Activated T-helper 17 cell treated with anti-CD3 and anti-CD28 coated beads, Interleukin-2, amount 50 U/mL, for 72 hours (primary cell): ENCODE data around the gene DGKG. TPM values are rescaled to one million over a fixed set of nuclear protein-coding genes. Genes with fewer than 3 reads are reported as not detected.

ENCODE experiments used
- ATAC-seq: fragments of 150-1000 bp; cut with Tn5 transposase; replicated peaks from 2 replicates; pipeline ENCODE4 v1.10.0; 2021; ENCODE audit warnings: mild to moderate bottlenecking, moderate library complexity
- H3K27ac Mint-ChIP-seq: one replicate; pipeline ENCODE4 v1.8.0; 2022; ENCODE audit warnings: mixed read lengths
- H3K27me3 Mint-ChIP-seq: one replicate; pipeline ENCODE4 v1.8.0; 2022; ENCODE audit warnings: mixed read lengths
- H3K36me3 Mint-ChIP-seq: one replicate; pipeline ENCODE4 v1.8.0; 2022; ENCODE audit warnings: low read depth, mild to moderate bottlenecking, mixed read lengths
- H3K4me1 Mint-ChIP-seq: one replicate; pipeline ENCODE4 v1.8.0; 2022; ENCODE audit warnings: mixed read lengths
- H3K4me3 Mint-ChIP-seq: one replicate; pipeline ENCODE4 v1.8.0; 2022; ENCODE audit warnings: mild to moderate bottlenecking, mixed read lengths
- H3K9me3 Mint-ChIP-seq: one replicate; pipeline ENCODE4 v1.8.0; 2022; ENCODE audit warnings: mixed read lengths
- total RNA-seq, 2 donors: library from RNA; stranded (reverse); gene quantifications; one replicate each; pipeline ENCODE4 v1.2.3, GENCODE V29; 2022

The DGKG gene
- total RNA-seq, 2 donors from 2014 or later, result 0.37 to 1.1 TPM

GRCh38 chr3:186381424-186382216 is 19.6 kb upstream of the DGKG start:
- H3K4me1 Mint-ChIP-seq, result no peaks in the 10 kb centered on the region
- peaks cover 11% of the 10 kb centered on the region for H3K27me3 Mint-ChIP-seq
- no peak overlapping the region for H3K27ac Mint-ChIP-seq
- peaks cover 7% of the 10 kb centered on the region for H3K9me3 Mint-ChIP-seq
- no peaks in the 10 kb centered on the region for H3K36me3 Mint-ChIP-seq
- no peak overlapping the region for H3K4me3 Mint-ChIP-seq
- ATAC-seq, result no peak

- Mint-ChIP-seq H3K9me3 (peaks cover 4% of the 10 kb centered on the region), H3K4me1 (no peaks in the 10 kb centered on the region), H3K36me3 (no peaks in the 10 kb centered on the region), H3K4me3 (no peak overlapping the region), H3K27ac (no peak overlapping the region), H3K27me3 (peaks cover 10% of the 10 kb centered on the region)
- ATAC-seq, result peak; percentile 79
Measured at GRCh38 chr3:186380622-186381380, 18.8 kb upstream of the DGKG start.

- peaks cover 4% of the 10 kb centered on the region for H3K9me3 Mint-ChIP-seq
- ATAC-seq, result no peak
Measured at GRCh38 chr3:186375443-186375842, 13.4 kb upstream of the DGKG start.

DNA sequence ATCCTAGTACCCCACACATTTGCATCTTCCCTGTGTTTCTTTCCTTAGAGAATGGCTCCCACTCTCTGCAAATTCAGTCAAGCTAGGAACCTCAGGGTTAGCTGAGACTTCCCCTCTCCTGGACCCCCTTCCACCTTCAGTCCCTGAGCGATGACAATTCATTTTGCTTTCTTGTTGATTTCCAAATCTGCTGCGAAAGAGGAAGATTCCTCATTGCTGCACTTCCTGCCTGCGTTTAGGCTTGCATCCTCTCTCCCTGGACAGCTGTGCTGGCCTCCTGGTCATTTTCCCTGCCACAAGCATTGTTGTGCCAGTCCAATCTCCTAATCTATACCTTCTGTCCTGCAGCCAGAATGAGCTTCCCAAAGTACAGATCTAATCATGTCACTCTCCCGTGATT is 12.3 kb upstream of the DGKG start:
- Mint-ChIP-seq H3K36me3 (no peaks in the 10 kb centered on the region), H3K9me3 (peaks cover 4% of the 10 kb centered on the region), H3K27ac (no peak overlapping the region), H3K4me1 (no peaks in the 10 kb centered on the region), H3K4me3 (no peak overlapping the region), H3K27me3 (peaks cover 20% of the 10 kb centered on the region)
- ATAC-seq, result no peak

More at GRCh38 chr3:186375443-186375842, 13.4 kb upstream of the DGKG start:
- no peak overlapping the region for H3K27ac Mint-ChIP-seq
- peaks cover 16% of the 10 kb centered on the region for H3K27me3 Mint-ChIP-seq
- H3K4me3 Mint-ChIP-seq, result no peak overlapping the region
- H3K4me1 Mint-ChIP-seq, result no peaks in the 10 kb centered on the region
- H3K36me3 Mint-ChIP-seq, result no peaks in the 10 kb centered on the region

- H3K9me3 Mint-ChIP-seq, result no peaks in the 10 kb centered on the region
- H3K36me3 Mint-ChIP-seq, result no peaks in the 10 kb centered on the region
Measured at GRCh38 chr3:186369217-186369616, 7.2 kb upstream of the DGKG start.

GRCh38 chr3:186368717-186369116 is 6.7 kb upstream of the DGKG start:
- Mint-ChIP-seq H3K27ac (no peak overlapping the region), H3K4me3 (no peak overlapping the region), H3K27me3 (peaks cover 30% of the 10 kb centered on the region), H3K4me1 (no peaks in the 10 kb centered on the region), H3K9me3 (no peaks in the 10 kb centered on the region), H3K36me3 (no peaks in the 10 kb centered on the region)
- no peak for ATAC-seq

More at GRCh38 chr3:186369217-186369616, 7.2 kb upstream of the DGKG start:
- H3K4me1 Mint-ChIP-seq, result no peaks in the 10 kb centered on the region
- no peak overlapping the region for H3K27ac Mint-ChIP-seq
- no peak for ATAC-seq
- peaks cover 28% of the 10 kb centered on the region for H3K27me3 Mint-ChIP-seq
- no peak overlapping the region for H3K4me3 Mint-ChIP-seq

GRCh38 chr3:186368176-186368575 is 6.1 kb upstream of the DGKG start:
- Mint-ChIP-seq H3K4me1 (no peaks in the 10 kb centered on the region), H3K9me3 (no peaks in the 10 kb centered on the region), H3K27me3 (peaks cover 34% of the 10 kb centered on the region), H3K4me3 (no peak overlapping the region), H3K27ac (no peak overlapping the region), H3K36me3 (no peaks in the 10 kb centered on the region)
- ATAC-seq, result no peak

GRCh38 chr3:186367631-186368030 is 5.6 kb upstream of the DGKG start:
- no peak for ATAC-seq
- Mint-ChIP-seq H3K27ac (no peak overlapping the region), H3K4me1 (no peaks in the 10 kb centered on the region), H3K4me3 (no peak overlapping the region), H3K36me3 (no peaks in the 10 kb centered on the region), H3K9me3 (no peaks in the 10 kb centered on the region), H3K27me3 (peaks cover 38% of the 10 kb centered on the region)

GRCh38 chr3:186366206-186366605 is 4.2 kb upstream of the DGKG start:
- H3K36me3 Mint-ChIP-seq, result no peaks in the 10 kb centered on the region
- no peaks in the 10 kb centered on the region for H3K4me1 Mint-ChIP-seq
- H3K9me3 Mint-ChIP-seq, result no peaks in the 10 kb centered on the region
- no peak overlapping the region for H3K4me3 Mint-ChIP-seq
- ATAC-seq, result no peak
- H3K27me3 Mint-ChIP-seq, result peaks cover 44% of the 10 kb centered on the region
- H3K27ac Mint-ChIP-seq, result no peak overlapping the region

- no peaks in the 10 kb centered on the region for H3K36me3 Mint-ChIP-seq
- no peaks in the 10 kb centered on the region for H3K9me3 Mint-ChIP-seq
- H3K27ac Mint-ChIP-seq, result no peak overlapping the region
- no peak overlapping the region for H3K4me3 Mint-ChIP-seq
- H3K27me3 Mint-ChIP-seq, result peaks cover 49% of the 10 kb centered on the region
- H3K4me1 Mint-ChIP-seq, result no peaks in the 10 kb centered on the region
- ATAC-seq, result no peak
Measured at GRCh38 chr3:186365202-186365974, 3.4 kb upstream of the DGKG start.

GRCh38 chr3:186362988-186363387 is 954 bp upstream of the DGKG start:
- H3K27ac Mint-ChIP-seq, result no peak overlapping the region
- no peaks in the 10 kb centered on the region for H3K36me3 Mint-ChIP-seq
- ATAC-seq, result no peak
- H3K27me3 Mint-ChIP-seq, result peaks cover 51% of the 10 kb centered on the region
- no peaks in the 10 kb centered on the region for H3K4me1 Mint-ChIP-seq
- peak overlapping the region; percentile 47 for H3K4me3 Mint-ChIP-seq
- no peaks in the 10 kb centered on the region for H3K9me3 Mint-ChIP-seq

GRCh38 chr3:186362537-186362842 is 456 bp upstream of the DGKG start:
- Mint-ChIP-seq H3K27ac (no peak overlapping the region), H3K4me1 (no peaks in the 10 kb centered on the region), H3K4me3 (peak overlapping the region; percentile 47), H3K36me3 (no peaks in the 10 kb centered on the region), H3K27me3 (peaks cover 47% of the 10 kb centered on the region), H3K9me3 (no peaks in the 10 kb centered on the region)
- no peak for ATAC-seq

DNA sequence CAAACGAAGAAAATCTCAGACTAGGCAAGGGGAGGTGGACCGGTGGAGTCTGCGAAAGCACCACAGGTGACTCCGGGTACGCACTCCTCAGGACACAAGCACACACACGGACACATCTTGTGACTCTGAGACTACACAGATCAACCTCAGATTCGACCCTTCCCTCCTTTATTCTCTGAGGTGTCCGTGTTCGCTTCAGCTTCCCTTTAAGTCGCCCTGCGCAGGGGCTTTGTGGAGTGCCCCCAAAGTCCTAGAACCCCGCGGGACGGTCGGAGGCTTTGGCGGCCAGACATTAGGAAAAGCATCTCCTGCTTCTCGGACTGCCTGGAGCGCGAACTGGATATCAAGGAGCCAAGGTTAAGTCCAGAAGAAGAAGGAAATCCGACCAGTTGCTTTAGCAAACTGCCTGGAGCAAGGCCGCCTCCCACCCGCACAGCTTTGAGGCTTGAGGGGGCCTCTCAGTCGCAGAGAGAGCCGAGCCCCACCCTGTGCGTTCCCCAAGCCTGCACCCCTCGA is 730 bp downstream of the DGKG start:
- Mint-ChIP-seq H3K36me3 (no peaks in the 10 kb centered on the region), H3K9me3 (no peaks in the 10 kb centered on the region), H3K27ac (no peak overlapping the region), H3K27me3 (peaks cover 47% of the 10 kb centered on the region), H3K4me1 (no peaks in the 10 kb centered on the region), H3K4me3 (peak overlapping the region; percentile 19)
- ATAC-seq, result no peak

DNA sequence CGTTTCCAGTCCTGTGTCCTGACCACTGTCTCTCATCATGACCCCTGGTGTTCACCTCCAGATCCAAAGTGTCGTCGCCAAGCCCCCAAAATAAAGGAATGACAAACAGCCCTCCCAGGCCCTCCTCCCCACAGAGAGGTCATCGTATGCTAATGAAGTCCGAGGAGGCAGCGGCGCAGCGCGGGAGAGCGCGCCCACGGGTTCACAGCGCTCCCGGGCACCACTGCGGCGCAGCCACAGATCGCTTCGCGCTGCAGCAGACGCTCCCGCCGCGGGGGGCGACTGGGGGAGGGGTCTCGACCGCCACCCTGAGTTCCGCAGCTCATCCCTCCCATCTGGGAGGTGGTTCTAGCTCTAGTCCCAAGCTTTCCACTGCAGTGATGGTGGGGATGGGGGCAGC is 1.3 kb downstream of the DGKG start:
- H3K4me3 Mint-ChIP-seq, result no peak overlapping the region

More for the DNA sequence above, 1.3 kb downstream of the DGKG start:
- H3K4me1 Mint-ChIP-seq, result no peaks in the 10 kb centered on the region
- no peaks in the 10 kb centered on the region for H3K9me3 Mint-ChIP-seq
- H3K36me3 Mint-ChIP-seq, result no peaks in the 10 kb centered on the region
- H3K27ac Mint-ChIP-seq, result no peak overlapping the region
- no peak for ATAC-seq
- H3K27me3 Mint-ChIP-seq, result peaks cover 50% of the 10 kb centered on the region
